ENCODE results near the gene MYO3B. TPM values are rescaled to one million over a fixed set of nuclear protein-coding genes. Genes with fewer than 3 reads are reported as not detected.
"Not testable (repeated sequence)": the region's sequence is repeated elsewhere in the genome, so short reads cannot be mapped to it uniquely, and the experiment has no call there.

MYO3B gene
- total RNA-seq, 1 experiment from 2014 or later, result 0.50 TPM

GRCh38 chr2:170345607-170346006 is 167.7 kb downstream of the MYO3B start:
- Mint-ChIP-seq H3K27ac (no peak overlapping the region), H3K36me3 (no peaks in the 10 kb centered on the region), H3K27me3 (ENCODE audit: low read depth) (peaks cover 4% of the 10 kb centered on the region; the same call in 1 of the 2 replicates), H3K4me3 (no peak overlapping the region), H3K4me1 (peaks cover 29% of the 10 kb centered on the region), H3K9me3 (no peaks in the 10 kb centered on the region)
- POLR2A ChIA-PET, result no interaction called here
- TF ChIP-seq ATF2 (CRISPR knock-in tag; IDR thresholded peaks at IDR 0.05; ENCODE audit: borderline replicate concordance, low read depth) (no peak), ZNF281 (CRISPR knock-in tag; IDR thresholded peaks at IDR 0.05) (no peak)
- ATAC-seq (no peak), DNase-seq (ENCODE audit: low spot score) (no peak)
- CTCF ChIA-PET, result no interaction called here

GRCh38 chr2:170349269-170349668 is 171.3 kb downstream of the MYO3B start:
- DNase-seq (ENCODE audit: low spot score); H3K4me3 Mint-ChIP-seq; ATAC-seq; H3K9me3 Mint-ChIP-seq; POLR2A ChIA-PET; H3K36me3 Mint-ChIP-seq; H3K27ac Mint-ChIP-seq: not testable (repeated sequence)
- H3K27me3 Mint-ChIP-seq (ENCODE audit: low read depth), result peaks cover 13% of the 10 kb centered on the region
- H3K4me1 Mint-ChIP-seq, result peaks cover 37% of the 10 kb centered on the region
- CTCF ChIA-PET, result interaction anchor here (0.5 to 1.3 kb wide), 3 partner anchors 9 to 113 kb away, joined by 3 to 4 read pairs (median 4); no protein-coding TSS in a partner anchor

- POLR2A ChIA-PET, result no interaction called here
- CTCF ChIA-PET, result interaction anchor here (0.8 kb wide), 1 partner anchor 12 kb away, joined by 3 read pairs; no protein-coding TSS in a partner anchor
- no peaks in the 10 kb centered on the region for H3K36me3 Mint-ChIP-seq
- TF ChIP-seq ETV6 (CRISPR knock-in tag; IDR thresholded peaks at IDR 0.05) (peak; percentile 99), E2F1 (CRISPR knock-in tag; IDR thresholded peaks at IDR 0.05) (no peak)
- ATAC-seq (peak; percentile 60), DNase-seq (ENCODE audit: low spot score) (no peak)
- H3K9me3 Mint-ChIP-seq, result no peaks in the 10 kb centered on the region
- H3K27me3 Mint-ChIP-seq (ENCODE audit: low read depth), result peaks cover 13% of the 10 kb centered on the region
- no peak overlapping the region for H3K27ac Mint-ChIP-seq
- peaks cover 51% of the 10 kb centered on the region for H3K4me1 Mint-ChIP-seq
- H3K4me3 Mint-ChIP-seq, result no peak overlapping the region
Measured at GRCh38 chr2:170350929-170351826, 173.2 kb downstream of the MYO3B start.

GRCh38 chr2:170353723-170354122 is 175.8 kb downstream of the MYO3B start:
- TF ChIP-seq TP53 (CRISPR knock-in tag; IDR thresholded peaks at IDR 0.05) (no peak), ZNF396 (CRISPR knock-in tag; IDR thresholded peaks at IDR 0.05; ENCODE audit: borderline replicate concordance) (no peak), SMAD3 (CRISPR knock-in tag; IDR thresholded peaks at IDR 0.05; ENCODE audit: borderline replicate concordance) (no peak), NR3C1 (CRISPR knock-in tag; conservative IDR thresholded peaks at IDR 0.05; ENCODE audit: low read depth) (no peak), SMAD4 (CRISPR knock-in tag; IDR thresholded peaks at IDR 0.05) (no peak), NR2C2 (CRISPR knock-in tag; IDR thresholded peaks at IDR 0.05) (no peak), ZNF317 (CRISPR knock-in tag; IDR thresholded peaks at IDR 0.05; ENCODE audit: borderline replicate concordance, low read depth) (no peak), ZNF138 (CRISPR knock-in tag; conservative IDR thresholded peaks at IDR 0.05) (no peak), STAT6 (CRISPR knock-in tag; conservative IDR thresholded peaks at IDR 0.05; ENCODE audit: low read depth) (no peak)
- no peak for DNase-seq (ENCODE audit: low spot score)
- no peak for ATAC-seq
- ChIA-PET CTCF (interaction anchor here (1.0 kb wide), 1 partner anchor 117 kb away, joined by 3 read pairs; no protein-coding TSS in a partner anchor), POLR2A (no interaction called here)
- Mint-ChIP-seq H3K27me3 (ENCODE audit: low read depth) (peaks cover 13% of the 10 kb centered on the region), H3K9me3 (no peaks in the 10 kb centered on the region), H3K4me3 (no peak overlapping the region), H3K27ac (no peak overlapping the region), H3K4me1 (peaks cover 51% of the 10 kb centered on the region), H3K36me3 (no peaks in the 10 kb centered on the region)

Measured in WTC11 (cell line).